GM19397 (cell line): ENCODE measurements around the gene WDR37.
"Not testable (repeated sequence)": the region's sequence is repeated elsewhere in the genome, so short reads cannot be mapped to it uniquely, and the experiment has no call there.

Source experiments
- ATAC-seq: cut with Tn5 transposase; IDR thresholded peaks from one replicate; pipeline ENCODE4 v1.9.1; 2021; ENCODE audit warnings: mild to moderate bottlenecking, moderate library complexity; ENCODE audit not compliant: unreplicated experiment

The WDR37 gene

GRCh38 chr10:1040133-1040532, 16.1 kb upstream of the WDR37 start:
- ATAC-seq, result no peak

- ATAC-seq, result no peak
Measured at GRCh38 chr10:1041514-1041913, 14.7 kb upstream of the WDR37 start.

- peak; percentile 57 for ATAC-seq
Measured at GRCh38 chr10:1043532-1043995, 12.6 kb upstream of the WDR37 start.

GRCh38 chr10:1044146-1044545, 12.0 kb upstream of the WDR37 start:
- ATAC-seq, result no peak

GRCh38 chr10:1044964-1045363, 11.2 kb upstream of the WDR37 start:
- no peak for ATAC-seq

GRCh38 chr10:1045415-1045814, 10.8 kb upstream of the WDR37 start:
- ATAC-seq, result no peak

GRCh38 chr10:1047937-1048336, 8.2 kb upstream of the WDR37 start:
- no peak for ATAC-seq

GRCh38 chr10:1048349-1048731, 7.8 kb upstream of the WDR37 start:
- no peak for ATAC-seq

GRCh38 chr10:1048732-1049424, 7.3 kb upstream of the WDR37 start, which contains the start of gene IDI1:
Gene IDI1, minus strand, starts transcription at chr10:1049119. Its CDS starts 116 bp downstream, at chr10:1049003.
- ATAC-seq, result peak; percentile 82

GRCh38 chr10:1049425-1049958, 6.7 kb upstream of the WDR37 start:
- ATAC-seq, result no peak

- ATAC-seq, result no peak
Measured at GRCh38 chr10:1050145-1050544, 6.0 kb upstream of the WDR37 start.

- no peak for ATAC-seq
Measured at GRCh38 chr10:1050554-1050953, 5.6 kb upstream of the WDR37 start.

- ATAC-seq, result no peak
Measured at GRCh38 chr10:1054684-1055083, 1.5 kb upstream of the WDR37 start.

- ATAC-seq, result no peak
Measured at GRCh38 chr10:1057106-1057657, 997 bp downstream of the WDR37 start.

GRCh38 chr10:1058017-1058416, 1.8 kb downstream of the WDR37 start:
- ATAC-seq, result no peak

GRCh38 chr10:1059902-1060301, 3.7 kb downstream of the WDR37 start:
- ATAC-seq, result no peak

- no peak for ATAC-seq
Measured at GRCh38 chr10:1061930-1062774, 6.0 kb downstream of the WDR37 start.

GRCh38 chr10:1063232-1063865, 7.2 kb downstream of the WDR37 start:
- ATAC-seq, result no peak

- ATAC-seq, result no peak
Measured at GRCh38 chr10:1064964-1065247, 8.7 kb downstream of the WDR37 start.

- ATAC-seq, result not testable (repeated sequence)
Measured at GRCh38 chr10:1066734-1067133, 10.5 kb downstream of the WDR37 start.
